ENCODE data around the gene CCDC157.

GRCh38 chr22:30372915-30373314, 16.1 kb downstream of the CCDC157 start:
- TF ChIP-seq CTCF (tag by site-specific recombination; IDR thresholded peaks at IDR 0.05) (no peak), ZNF175 (tag by site-specific recombination; IDR thresholded peaks at IDR 0.05) (no peak), ZNF157 (tag by site-specific recombination; IDR thresholded peaks at IDR 0.05) (no peak), ZNF274 (IDR thresholded peaks at IDR 0.05; ENCODE audit: low read length) (no peak), ZNF274 (tag by site-specific recombination; IDR thresholded peaks at IDR 0.05; ENCODE audit: borderline replicate concordance) (no peak)
